ENCODE results near the gene UBC.
"Not testable (repeated sequence)": the region's sequence is repeated elsewhere in the genome, so short reads cannot be mapped to it uniquely, and the experiment has no call there.

UBC gene

GRCh38 chr12:124914392-124915238, at the start of gene UBC:
UBC (minus strand) TSS chr12:124914650; CDS start chr12:124913771, 879 bp downstream.
- peak; percentile 92 for DNase-seq

GRCh38 chr12:124963211-124963610, 48.8 kb upstream of the UBC start:
- DNase-seq: no peak

DNA sequence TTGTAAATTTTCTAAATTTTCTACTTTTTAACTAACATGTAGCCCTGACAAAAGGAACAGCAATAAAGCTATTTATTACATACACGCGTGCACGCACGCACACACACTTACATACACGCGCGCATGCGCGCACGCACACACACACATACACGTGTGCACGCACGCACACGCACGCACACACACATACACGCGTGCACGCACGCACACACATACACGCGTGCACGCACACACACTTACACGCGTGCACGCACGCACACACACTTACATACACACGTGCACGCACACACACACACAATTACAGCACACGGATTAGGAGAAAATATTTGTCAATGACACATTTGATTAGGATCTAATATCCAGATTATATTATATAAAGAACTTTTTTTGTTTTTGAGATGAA, 46.6 kb upstream of the UBC start:
- DNase-seq: no peak

DNA sequence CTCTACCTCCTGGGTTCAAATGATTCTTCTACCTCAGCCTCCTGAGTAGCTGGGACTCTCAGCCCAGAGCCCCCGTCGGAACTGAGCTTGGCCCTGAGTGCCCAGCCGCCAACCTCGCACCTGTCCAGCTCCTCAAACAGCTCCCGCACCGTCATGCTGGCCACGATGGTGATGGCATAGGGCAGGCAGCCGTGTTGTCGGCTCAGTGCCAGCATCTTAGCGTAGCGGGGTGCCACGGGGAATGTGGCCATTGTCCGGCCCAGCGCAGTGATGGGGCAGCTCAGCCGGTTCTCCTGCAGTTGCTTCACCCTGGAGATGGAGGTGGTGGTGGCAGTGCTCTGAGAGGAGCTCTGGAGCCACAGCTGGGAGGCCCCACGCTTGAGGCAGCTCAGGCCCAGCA, 42.1 kb upstream of the UBC start:
- no peak for DNase-seq

DNA sequence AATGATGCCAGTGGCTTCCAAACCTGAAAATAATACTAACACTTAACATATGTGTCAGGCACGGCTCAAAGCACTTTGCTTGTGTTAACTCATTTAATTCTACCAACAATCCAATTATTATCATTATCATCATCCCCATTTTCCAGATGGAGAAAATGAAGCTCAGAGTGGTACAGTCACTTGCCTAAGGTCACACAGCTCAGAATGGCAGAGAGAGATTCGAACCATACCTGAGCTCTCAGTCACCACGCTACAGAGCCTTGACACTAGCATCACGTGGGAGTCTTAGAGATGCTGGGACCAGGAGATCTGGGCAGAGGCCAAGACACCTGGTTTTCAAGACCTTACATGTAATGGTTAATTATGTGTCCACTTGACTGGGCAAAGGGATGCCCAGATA, 40.3 kb upstream of the UBC start:
- DNase-seq: no peak

DNA sequence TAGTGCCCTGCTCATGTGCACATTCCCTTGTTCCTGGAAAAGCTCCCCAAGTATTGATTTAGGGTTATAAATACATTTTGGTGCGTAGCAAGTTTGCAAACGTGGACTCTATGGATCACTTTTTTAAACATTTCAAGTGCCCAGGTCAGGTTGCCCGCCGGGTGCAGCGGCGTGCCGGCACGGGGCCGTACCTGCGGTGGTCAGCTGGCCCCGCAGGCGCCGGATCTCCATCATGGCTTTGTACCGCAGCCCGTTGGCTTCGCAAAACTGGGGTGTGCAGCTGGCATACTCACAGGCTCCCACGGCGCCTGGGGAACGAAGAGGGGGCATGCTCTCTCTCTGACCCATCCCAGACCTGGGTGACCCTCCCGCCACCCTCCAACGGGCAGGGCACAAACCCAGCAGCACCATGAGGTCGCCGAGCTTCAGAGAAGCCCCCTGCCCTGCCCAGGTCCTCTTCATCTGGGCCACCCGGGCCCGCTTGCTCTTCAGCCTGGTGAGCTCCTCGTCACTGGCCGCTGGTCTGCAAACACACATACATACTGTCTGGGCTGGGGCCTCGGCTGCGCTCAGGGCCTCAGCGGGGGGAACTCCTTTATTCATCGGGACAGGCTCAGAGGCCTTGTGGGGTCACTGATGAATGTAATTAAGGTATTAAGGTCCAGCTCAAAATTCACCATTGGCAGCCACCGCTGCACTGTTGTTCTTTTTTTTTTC, 39.4 kb upstream of the UBC start:
- no peak for DNase-seq

- DNase-seq: no peak
Measured at GRCh38 chr12:124952801-124953200, 38.4 kb upstream of the UBC start.

DNA sequence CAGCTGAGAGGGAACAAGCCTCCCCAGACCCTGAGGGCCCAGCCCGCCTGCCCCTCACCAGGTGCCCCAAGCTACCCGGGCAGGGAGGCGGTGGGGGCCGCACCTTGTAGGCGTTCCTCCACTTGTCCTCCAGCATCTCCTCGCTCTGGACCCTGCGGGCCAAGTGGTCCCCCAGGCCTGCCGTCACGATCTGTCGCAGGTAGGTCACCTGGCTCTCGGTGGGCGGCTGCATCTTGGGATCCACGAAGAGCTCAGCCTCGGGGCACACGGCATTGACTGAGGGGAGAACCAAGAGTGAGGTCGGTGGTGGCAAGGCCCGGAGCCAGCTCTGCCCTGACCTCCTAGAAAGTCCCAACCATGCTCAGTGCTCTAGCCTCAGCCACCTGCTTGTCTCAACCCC, 37.8 kb upstream of the UBC start:
- no peak for DNase-seq

GRCh38 chr12:124949779-124950728, 35.6 kb upstream of the UBC start:
- DNase-seq: no peak

DNA sequence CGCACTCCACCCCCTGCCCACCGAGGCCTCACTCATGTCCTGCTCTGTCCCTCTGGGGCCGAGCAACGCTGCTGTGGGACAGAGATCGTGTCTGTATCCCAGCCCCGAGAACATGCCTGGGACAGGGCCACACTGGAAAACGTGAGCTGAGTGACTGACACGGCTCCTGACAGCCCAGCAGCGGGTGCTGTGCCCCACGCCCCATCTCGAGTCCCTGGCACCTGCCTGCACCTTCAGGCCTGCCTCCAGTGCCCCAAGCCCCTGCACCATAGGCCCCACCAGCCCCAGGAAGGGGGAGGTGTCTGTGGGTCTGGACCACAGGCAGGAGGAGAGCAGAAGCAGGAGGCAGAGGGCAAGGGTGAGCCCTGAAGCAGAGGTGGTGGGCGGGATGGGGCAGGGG, 34.6 kb upstream of the UBC start:
- DNase-seq: no peak

DNA sequence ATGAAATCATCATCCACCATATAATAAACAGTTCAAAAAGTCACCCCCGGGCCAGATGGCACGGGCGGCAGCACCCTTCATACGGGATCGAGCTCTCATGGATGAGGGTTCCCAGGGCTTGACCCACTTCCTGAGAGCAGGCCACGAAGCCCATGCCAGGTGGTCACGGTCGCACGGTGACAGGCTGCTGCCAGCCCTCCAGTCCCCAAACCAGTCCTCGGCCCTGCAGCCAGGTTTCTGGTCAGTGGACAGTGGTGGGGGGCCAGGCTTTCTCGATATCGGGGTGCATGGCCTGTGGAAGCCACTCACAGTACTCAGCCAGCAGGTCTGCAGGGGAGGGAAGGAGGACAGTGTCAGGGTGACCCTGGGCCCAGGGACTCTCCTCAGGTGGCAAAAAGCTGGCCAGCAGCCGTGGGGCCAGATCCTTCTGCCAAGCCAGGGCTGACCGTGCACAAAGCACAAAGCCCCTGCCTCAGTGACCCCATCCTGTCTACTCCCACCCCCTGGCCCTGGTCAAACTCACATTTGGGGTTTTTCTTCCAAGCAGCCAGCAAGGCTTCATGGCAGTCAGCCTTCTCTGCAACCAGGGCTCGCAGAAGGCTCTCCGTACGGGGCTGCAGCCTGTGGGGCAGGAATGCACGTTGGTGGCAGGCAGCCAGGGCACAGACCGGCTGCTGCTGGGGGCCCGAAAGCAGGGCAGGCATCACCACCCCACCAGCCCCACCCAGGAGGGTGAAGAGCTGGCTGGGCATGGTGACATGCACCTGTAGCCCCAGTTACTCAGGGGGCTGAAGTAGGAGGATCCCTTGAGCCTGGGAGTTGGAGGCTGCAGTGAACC, 33.3 kb upstream of the UBC start:
- no peak for DNase-seq

DNA sequence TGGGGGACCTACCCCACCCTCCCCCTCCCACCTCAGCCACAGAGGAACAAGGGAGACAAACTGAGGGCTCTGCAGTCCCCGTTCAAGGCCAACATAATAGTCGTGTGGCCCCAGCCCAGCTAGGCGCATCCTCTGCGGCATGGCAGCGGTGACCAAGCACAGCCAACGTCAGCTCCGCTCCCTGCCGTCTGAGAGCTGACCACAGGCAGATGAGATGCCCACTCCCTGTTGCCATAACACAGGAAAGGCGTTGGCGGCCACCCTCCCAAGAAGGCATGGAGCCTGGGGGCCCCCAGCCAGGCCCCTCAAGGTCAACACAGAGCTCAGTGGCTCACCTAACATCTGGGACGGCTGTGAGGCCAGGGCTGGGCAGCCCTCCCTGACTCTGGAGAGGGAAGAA, 32.6 kb upstream of the UBC start:
- DNase-seq: no peak

DNA sequence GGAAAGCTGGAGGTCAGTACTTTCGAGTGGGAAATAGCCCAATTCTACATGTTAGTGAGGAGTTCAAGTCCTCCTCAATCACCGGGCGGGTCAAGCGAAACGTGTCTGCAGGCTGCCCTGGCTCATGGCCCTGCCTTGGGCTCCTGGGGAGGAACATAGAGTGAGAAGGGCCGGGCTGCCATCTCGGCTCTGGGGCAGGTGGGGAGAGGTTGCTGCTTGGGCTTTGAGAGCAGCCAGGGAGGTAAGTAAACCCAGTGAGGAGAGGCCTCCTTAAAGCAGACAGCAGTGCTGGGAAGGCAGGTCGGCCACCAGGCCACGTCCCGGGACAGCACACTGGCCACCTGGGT, 32.0 kb upstream of the UBC start:
- DNase-seq: no peak

DNA sequence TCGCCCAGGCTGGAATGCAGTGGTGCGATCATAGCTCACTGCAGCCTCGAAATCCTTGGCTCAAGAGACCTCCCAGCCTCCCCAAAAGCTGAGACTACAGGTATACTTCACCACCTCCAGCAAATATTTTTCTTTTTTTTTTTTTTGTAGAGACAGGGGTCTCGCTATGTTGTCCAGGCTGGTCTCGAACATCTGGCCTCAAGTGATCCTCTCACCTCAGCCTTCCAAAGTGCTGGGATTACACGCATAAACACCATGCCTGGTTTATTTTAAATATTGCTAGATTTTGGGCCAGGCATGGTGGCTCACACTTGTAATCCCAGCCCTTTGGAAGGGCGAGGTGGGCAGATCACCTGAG, 26.7 kb upstream of the UBC start:
- DNase-seq: no peak

GRCh38 chr12:124940393-124941169, 26.1 kb upstream of the UBC start:
- peak; percentile 90 for DNase-seq

DNA sequence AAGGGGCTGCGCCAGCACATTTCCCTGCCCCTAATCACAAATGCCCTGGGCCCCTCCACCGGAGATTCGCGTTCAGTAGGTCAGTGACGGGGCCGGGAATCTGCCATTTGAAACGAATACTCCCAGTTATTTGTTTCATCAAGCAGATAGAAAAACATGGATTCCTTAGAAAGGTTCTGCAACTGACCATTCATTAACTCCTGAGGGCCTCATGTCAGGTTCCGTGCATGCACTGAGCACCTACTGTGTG, 25.6 kb upstream of the UBC start:
- no peak for DNase-seq

- peak; percentile 96 for DNase-seq
Measured at GRCh38 chr12:124939421-124940142, 25.1 kb upstream of the UBC start.

GRCh38 chr12:124939079-124939420, 24.6 kb upstream of the UBC start:
- peak; percentile 75 for DNase-seq

DNA sequence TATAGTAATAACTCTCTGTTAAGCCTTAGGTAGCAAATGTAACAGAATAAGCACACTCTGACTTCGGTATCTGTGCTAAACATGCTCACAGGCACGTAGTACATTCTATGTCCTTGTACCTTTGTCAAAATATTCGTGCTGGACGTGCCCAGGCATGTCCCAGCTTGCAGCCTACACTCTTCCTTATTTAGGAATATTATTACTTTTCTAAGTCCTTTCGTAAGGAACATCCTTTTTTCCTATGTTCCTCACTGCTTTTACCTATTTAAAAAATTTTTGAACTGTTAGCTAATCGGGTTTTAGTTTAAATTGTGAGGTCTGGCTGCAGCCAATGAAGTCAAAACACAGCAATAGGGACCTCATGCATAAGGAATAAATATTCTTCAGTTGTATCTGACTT, 24.1 kb upstream of the UBC start:
- DNase-seq: no peak

DNA sequence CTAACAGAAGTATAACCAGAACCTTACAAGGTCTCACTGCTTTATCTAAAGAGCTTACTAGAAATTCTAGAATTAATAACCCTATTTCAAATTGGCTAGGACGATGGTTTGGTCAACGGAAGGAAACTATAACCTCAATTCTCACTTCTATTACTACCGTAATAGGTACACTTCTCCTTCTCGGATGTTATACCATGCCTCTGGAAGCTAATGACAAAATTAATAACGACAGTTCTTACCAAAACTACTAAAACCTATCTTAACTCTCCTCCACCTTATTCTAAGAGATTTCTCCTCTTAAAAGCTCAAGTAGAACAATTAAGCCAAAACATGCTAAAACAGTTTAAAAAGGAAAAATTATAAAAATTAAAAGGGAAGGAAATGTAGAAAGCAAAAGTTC, 23.7 kb upstream of the UBC start:
- DNase-seq: no peak

- DNase-seq: not testable (repeated sequence)
Measured at GRCh38 chr12:124931528-124931927, 17.1 kb upstream of the UBC start.
